ENCODE measurements around the gene P2RX3. TPM values are rescaled to one million over a fixed set of nuclear protein-coding genes. Genes with fewer than 3 reads are reported as not detected.

The P2RX3 gene
- total RNA-seq, 2 experiments from 2014 or later, result not detected

- CTCF ChIA-PET (ENCODE audit: unreplicated experiment), result no interaction called here
- POLR2A ChIA-PET, result interaction anchor here (0.6 to 0.7 kb wide), 3 partner anchors 29 to 781 kb away, joined by 3 to 7 read pairs (median 5); no protein-coding TSS in a partner anchor
- DNase-seq (ENCODE audit: low spot score), result no peak
- Histone ChIP-seq H2AFZ (ENCODE audit: low read length) (no peak overlapping the region), H3K4me2 (ENCODE audit: low read length) (no peak overlapping the region), H3K36me3 (ENCODE audit: insufficient read depth, low read length) (no peaks in the 10 kb centered on the region), H3K4me3 (ENCODE audit: low read depth, low read length, poor library complexity, severe bottlenecking) (no peak overlapping the region), H3K9me3 (ENCODE audit: low read length) (no peaks in the 10 kb centered on the region), H3K9me2 (ENCODE audit: insufficient read depth, low read length) (no peaks in the 10 kb centered on the region), H3K27ac (ENCODE audit: low read depth, low read length, poor library complexity, severe bottlenecking) (no peak overlapping the region), H3K4me1 (ENCODE audit: insufficient read depth, low read length, poor library complexity, severe bottlenecking) (no peaks in the 10 kb centered on the region), H3K79me2 (ENCODE audit: insufficient read depth, low read depth, low read length) (no peaks in the 10 kb centered on the region), H4K20me1 (ENCODE audit: insufficient read depth, low read length) (no peaks in the 10 kb centered on the region)
- no TSS peak for BruUV-seq (replicated peaks)
- intact Hi-C loops (cut with micrococcal nuclease; ENCODE audit: unreplicated experiment), result no loop called here
- TF ChIP-seq EZH2phosphoT487 (IDR thresholded peaks at IDR 0.05; ENCODE audit: borderline replicate concordance, low read depth, low read length), result no peak
- TF ChIP-seq CTCF (conservative IDR thresholded peaks at IDR 0.05; ENCODE audit: low read length), result no peak
Measured at GRCh38 chr11:57353036-57353435, 14.9 kb downstream of the P2RX3 start.

- intact Hi-C loops (cut with micrococcal nuclease; ENCODE audit: unreplicated experiment), result no loop called here
Measured at GRCh38 chr11:57353446-57353845, 15.3 kb downstream of the P2RX3 start.

More at GRCh38 chr11:57353446-57353845, 15.3 kb downstream of the P2RX3 start:
- ChIA-PET POLR2A (interaction anchor here (0.6 to 0.7 kb wide), 2 partner anchors 366 to 781 kb away, joined by 5 to 7 read pairs; no protein-coding TSS in a partner anchor), CTCF (ENCODE audit: unreplicated experiment) (no interaction called here)
- H3K79me2 ChIP-seq (ENCODE audit: insufficient read depth, low read depth, low read length), result no peaks in the 10 kb centered on the region
- no peak for DNase-seq (ENCODE audit: low spot score)
- no peak overlapping the region for H2AFZ ChIP-seq (ENCODE audit: low read length)
- no peaks in the 10 kb centered on the region for H3K4me1 ChIP-seq (ENCODE audit: insufficient read depth, low read length, poor library complexity, severe bottlenecking)
- no peaks in the 10 kb centered on the region for H3K36me3 ChIP-seq (ENCODE audit: insufficient read depth, low read length)
- H3K9me2 ChIP-seq (ENCODE audit: insufficient read depth, low read length), result no peaks in the 10 kb centered on the region
- BruUV-seq (replicated peaks), result no TSS peak
- no peak overlapping the region for H3K27ac ChIP-seq (ENCODE audit: low read depth, low read length, poor library complexity, severe bottlenecking)
- no peaks in the 10 kb centered on the region for H4K20me1 ChIP-seq (ENCODE audit: insufficient read depth, low read length)
- TF ChIP-seq CTCF (conservative IDR thresholded peaks at IDR 0.05; ENCODE audit: low read length) (no peak), EZH2phosphoT487 (IDR thresholded peaks at IDR 0.05; ENCODE audit: borderline replicate concordance, low read depth, low read length) (no peak)
- no peak overlapping the region for H3K4me3 ChIP-seq (ENCODE audit: low read depth, low read length, poor library complexity, severe bottlenecking)
- no peak overlapping the region for H3K4me2 ChIP-seq (ENCODE audit: low read length)
- no peaks in the 10 kb centered on the region for H3K9me3 ChIP-seq (ENCODE audit: low read length)
